HG03520 (cell line): Measurements from ENCODE around the gene TBL1XR1.
"Not testable (repeated sequence)": the region's sequence is repeated elsewhere in the genome, so short reads cannot be mapped to it uniquely, and the experiment has no call there.

Experiments
- ATAC-seq: cut with Tn5 transposase; IDR thresholded peaks from one replicate; pipeline ENCODE4 v1.9.1; 2021; ENCODE audit warnings: mild to moderate bottlenecking, moderate library complexity; ENCODE audit not compliant: unreplicated experiment

Gene TBL1XR1

DNA sequence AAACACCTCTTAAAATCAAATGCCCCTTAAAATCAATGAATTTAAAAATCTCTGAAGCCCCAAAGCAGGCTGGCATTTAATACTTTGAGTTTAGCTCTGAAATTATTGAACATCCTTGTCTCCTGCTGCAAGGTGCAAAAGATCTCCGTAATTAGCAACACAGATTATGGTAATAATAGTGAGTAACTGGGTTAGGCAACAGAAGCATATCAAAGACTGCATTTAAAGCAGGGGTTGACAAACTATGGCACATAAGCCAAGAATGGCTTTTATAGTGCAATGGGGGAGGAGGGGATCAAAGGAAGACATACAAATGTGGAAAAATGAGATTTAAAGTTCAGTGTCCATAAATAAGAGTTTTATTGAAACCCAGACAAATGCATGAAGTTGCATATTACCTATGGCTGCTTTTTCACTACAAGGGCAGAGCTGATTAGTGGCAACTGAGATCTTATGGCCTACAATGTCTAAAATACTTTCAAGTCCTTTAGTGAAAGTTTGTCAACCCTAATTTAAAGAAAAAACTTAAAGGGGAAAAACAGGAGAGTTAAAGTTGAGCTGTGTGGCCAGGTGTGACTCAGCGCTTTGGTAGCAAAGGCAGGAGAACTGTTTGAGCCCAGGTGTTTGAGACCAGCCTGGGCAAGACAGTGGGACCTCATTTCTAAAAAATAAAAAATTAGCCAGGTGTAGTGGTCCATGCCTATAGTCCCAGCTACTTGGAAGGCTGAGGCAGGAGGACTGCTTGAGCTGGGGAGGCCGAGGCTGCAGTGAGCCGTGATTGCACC lies 157.6 kb downstream of the TBL1XR1 start:
- no peak for ATAC-seq

DNA sequence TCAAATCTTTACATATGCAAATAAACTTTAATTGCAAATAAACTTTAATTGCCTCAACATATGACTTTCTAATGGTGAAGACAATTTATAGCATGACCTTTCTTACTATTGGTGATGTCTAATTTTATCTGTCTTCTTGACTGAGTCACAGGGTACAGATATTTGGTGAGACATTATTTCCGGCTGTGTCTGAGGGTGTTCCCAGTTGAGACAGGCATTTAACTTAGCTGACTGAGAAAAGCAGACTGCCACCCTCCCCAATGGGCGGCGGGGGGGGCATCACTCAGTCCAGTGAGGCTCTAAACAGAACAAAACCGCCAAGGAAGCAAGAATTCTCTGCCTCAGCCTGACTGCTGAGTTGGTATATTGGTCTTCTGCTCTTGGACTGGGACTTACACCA lies 160.0 kb downstream of the TBL1XR1 start:
- no peak for ATAC-seq

DNA sequence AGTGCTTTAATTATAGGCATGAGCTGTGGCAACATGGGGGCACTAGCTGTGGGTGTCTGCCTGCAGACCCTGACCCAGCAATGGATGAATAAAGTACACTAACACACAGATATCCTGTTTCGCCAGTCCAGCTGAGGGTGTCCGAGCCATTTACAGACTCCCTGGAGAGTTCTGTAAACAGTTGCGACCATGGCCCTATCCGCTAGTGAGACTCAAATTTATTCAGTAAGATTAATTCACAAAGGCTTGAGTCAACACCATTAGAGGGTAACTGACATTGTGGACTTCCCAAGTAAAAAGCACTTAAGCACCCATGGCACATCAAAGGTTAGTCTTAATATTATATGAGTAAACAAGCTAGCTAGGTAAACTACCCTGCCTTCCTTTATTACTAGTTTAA lies 161.6 kb downstream of the TBL1XR1 start:
- no peak for ATAC-seq

DNA sequence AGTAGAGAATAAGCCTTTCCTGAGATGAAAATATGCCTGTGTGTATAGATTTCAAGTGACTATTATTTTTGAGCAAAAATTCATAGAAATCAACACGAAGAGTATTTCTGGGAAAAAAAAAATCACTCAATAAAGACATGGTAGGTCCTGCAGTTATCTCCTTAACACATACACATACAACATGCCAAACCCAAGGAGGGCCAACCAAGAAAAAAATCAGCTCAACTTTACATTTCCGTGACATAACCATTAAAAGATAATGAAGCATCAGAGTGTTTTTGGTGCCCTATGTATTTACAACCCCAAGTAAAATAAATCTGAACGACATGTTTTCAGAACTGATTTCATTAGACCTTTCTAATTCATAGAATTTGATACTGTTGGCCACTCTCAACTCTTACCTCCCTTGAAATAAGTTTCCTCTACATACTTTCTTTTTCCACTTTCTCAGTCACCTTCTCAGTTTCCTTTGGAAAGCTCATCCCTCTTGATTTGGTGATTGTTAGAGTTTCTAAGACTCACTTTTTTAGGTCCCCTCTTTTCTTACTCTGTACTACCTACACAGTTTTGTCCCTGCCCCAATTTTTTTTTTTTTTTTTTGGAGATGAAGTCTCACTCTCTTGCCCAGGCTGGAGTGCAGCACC lies 162.3 kb downstream of the TBL1XR1 start:
- ATAC-seq: no peak

DNA sequence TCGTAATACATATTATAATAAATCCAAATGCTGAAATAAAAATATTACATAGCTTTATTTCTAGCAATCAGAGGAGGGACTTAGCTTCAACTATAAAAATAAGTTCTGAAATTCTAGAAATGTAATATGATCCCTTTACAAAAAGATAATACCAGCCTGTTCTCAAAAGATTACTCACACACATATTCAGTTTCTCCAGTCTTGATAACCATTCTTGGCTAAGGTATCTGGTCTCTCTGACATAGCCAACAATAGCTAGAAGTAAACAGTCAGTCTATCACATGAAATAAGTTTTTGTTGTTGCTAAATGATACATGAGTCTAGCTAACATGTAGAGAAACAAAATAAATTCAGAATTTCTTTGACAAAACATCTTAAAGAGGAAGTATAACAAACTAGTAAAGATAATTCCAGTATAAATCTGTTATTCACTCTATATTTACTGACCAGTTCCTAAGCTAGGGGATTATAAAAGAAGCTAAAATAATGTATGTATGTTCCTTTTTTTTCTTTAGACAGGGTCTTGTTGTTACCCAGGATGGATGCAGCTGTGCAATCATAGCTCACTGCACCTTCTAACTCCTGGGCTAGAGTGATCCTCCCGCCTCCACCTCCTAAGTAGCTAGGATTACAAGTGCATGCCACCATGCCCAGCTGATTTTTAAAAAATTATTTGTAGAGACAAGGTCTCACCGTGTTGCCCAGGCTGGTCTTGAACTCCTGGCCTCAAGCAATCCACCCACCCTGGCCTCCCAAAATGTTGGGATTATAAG lies 170.6 kb downstream of the TBL1XR1 start:
- ATAC-seq: no peak

DNA sequence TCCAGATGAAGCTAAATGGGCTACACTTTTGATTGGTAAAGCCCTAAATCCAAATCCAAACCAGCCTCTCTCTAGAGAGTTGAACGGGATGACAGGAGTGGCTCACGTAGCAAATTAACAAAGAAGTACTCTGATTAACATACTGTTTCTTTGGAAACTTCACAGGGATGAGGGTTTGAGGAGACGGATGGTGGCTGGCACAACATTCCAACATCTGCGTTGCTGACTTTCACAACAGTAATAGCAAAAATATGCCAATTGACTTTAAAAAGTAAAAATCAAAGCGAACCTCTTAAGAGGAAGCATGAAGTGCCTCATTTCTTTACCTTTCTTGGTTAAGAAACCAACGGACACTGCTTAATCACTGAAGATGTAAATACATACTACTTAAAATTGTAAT lies 181.4 kb downstream of the TBL1XR1 start:
- no peak for ATAC-seq

DNA sequence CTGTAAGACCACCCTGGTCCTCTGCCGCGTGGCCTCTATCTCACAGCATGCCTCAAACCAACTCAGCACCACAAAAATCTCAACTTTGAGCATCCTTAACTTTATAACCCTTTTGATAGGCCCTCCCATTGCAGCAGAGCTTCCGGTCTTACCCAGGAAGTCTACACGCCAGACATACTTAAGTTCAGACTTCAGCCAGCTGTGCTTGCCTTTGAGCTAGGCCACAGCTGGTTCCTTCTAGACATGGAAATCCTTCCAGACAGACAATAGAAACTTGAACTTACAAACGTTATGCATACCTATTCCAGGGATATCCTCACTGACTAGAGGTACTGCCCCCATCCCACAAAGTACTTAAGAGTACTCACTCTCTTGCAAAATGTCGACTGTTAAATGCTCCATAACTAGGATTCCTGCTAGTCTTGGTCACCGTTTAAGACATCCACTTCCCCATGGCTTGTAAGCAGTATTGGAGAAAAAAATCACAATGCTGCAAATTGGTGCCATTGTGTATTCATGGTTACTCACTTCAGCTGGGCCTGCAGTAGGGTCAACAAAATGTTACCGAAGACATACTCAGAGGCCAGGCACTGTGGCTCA lies 183.5 kb downstream of the TBL1XR1 start:
- ATAC-seq: no peak

DNA sequence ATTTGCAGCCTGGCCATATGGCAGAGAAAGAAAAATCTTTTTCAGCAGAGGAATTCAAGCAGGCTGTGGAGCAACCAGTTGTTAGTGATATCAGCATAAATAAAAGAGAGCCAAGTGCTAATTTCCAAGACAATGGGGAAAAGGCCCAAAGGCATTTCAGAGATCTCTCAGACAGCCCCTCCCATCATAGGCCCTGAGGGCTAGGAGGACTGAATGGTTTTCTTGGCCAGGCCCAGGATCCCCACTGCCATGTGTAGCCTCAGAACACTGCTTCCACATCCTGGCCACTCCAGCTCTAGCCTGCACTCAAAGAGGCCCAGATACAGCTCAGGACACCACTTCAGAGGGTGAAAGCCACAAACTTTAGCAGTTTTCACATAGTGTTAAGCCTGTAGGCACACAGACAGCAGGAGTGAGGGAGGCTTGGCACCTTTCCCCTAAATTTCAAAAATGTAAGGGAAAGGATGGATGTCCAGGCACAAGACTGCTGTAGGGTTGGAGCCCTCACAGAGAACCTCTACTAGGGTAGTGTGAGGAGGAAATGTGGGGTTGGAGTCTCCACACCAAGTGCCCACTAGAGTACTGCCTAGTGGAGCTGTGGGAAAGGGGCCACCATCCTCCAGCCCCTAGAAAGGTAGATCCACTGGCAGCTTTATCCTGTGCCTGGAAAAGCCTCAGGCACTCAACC lies 191.4 kb downstream of the TBL1XR1 start:
- ATAC-seq: no peak

DNA sequence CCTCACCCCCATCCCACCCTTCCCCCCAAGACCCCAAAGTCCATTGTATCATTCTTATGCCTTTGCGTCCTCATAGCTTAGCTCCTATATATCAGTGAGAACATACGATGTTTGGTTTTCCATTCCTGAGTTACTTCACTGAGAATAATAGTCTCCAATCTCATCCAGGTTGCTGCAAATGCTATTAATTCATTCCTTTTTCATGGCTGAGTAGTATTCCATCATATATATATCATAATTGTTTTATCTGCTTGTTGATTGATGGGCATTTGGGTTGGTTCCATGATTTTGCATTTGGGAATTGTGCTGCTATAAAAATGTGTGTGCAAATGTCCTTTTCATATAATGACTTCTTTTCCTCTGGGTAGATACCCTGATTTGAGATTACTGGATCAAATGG lies 197.1 kb downstream of the TBL1XR1 start:
- not testable (repeated sequence) for ATAC-seq

DNA sequence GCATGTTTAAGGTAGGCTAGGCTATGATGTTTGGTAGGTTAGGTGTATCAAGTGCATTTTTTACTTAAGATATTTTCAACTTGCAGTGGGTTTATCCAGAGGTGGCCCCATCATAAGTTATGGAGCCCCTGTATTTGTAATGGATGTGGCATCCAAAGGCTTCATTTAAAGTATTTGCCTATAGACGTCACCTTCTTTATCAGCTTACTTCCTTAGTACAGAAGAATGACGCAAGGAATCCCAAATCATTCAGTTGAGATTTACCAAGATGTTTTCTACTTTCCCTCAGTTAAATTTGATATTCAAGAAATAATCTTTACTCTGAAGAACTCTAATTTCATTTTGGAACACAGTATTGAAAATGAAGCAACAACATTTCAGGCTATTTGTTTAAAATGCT lies 201.3 kb downstream of the TBL1XR1 start:
- no peak for ATAC-seq

DNA sequence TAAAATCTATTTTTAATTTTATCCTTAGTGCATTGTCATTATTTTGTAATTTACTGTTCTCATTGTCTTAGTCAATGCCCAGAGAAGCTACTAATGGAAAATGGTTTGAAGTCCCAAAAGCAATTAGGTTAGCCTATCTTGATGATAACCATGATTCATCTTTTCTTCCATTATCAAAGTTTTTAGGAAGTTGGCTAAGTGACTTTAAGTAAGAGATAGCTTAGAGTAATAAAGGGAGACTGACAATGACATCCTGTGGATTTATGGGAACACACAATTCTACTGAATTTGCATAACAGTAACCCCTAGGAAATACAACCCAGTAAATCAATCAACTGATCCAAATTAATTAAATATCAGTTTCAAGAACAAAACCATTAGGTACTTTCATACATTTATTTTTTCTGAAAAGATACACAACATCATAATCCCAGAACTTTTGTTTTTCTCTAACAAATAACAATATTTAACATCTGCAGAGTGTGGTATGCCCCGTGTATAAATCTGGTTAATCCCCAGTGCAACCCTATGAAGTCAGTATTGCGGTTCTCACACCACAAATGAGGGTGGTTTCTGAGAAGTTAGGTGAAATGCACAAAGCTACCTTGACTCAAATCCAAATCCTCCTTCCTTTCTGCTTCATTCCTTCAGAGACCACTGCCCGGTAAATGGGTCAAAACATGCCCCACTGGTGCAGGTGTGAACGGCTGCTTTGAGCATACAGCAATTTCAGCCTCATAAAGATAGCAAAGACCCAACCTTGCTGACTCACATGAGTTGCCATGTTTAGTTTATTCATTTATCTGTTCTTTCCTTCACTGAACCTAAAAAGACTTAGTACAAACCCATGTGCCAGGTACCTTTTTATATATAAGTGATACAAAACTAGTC lies 202.1 kb downstream of the TBL1XR1 start:
- no peak for ATAC-seq

DNA sequence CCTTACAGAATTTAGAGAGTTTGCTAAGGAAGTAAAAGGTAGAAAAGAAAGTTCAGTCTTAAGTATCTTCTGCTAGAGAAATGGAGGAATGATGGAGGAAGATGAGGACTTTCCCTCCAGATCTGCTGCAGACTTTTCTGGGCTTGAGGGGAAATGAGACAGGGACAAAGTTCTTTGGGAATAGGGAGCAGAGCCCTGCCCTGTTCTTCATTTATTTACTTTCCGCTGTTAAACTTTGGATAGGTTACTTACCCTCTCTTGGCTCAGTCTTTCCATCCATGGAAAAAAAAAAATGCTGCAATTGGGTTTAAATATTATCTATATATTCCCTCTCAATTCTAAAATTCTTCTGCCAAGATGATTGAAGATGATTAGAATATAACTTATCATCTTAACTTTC lies 202.9 kb downstream of the TBL1XR1 start:
- no peak for ATAC-seq

DNA sequence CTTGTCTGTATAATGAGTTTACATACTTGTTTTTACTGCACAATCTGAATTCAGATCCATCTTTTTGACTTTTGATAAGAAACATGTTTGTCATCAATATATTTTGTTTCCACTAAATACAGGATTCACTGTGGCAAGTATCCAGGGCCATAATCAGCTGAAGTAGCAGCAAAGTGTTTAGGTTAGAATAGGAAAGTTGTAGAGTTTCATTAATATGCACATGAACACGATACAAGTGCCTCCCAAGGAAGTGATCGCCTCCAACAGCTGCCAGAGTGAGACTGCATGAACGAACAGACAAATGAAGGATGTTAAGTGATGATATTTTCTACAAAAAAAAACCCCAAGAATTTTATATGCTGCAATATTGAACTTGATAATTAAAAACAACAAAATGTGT lies 204.3 kb downstream of the TBL1XR1 start:
- no peak for ATAC-seq

DNA sequence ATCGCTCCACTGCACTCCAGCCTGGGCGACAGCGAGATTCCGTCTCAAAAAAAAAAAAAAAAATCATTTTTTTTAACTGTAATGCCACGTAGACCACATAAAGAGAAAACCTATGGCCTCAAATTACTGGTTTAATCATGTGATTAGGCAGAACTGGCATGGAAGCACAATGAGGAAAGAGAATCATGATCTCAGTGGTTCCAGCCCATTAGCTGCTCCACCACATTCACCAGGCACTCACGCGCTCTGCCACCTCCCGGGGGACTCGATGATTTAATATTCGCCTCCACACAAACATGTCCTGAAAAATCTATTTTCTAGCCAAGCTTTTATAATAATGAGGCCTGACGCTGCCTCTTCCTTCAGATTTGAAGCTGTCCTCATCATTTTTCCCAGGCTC lies 204.7 kb downstream of the TBL1XR1 start:
- no peak for ATAC-seq

DNA sequence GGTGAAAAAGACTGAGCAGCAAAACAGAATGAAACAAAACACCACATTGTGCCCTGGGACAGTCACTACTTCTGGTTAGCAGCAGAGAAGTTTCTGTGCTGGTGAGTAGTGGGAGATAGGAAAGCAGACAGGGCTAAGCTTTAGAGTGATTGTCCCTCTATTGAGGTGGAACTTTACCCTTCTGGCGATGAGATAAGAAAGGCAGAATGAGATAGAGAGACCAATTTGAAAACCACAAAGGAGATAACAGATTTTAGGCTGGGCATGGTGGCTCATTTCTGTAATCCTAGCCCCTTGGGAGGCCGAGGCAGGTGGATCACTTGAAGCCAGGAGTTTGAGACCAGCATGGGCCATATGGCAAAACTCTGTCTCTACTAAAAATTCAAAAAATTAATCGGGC lies 208.5 kb downstream of the TBL1XR1 start:
- ATAC-seq: no peak

DNA sequence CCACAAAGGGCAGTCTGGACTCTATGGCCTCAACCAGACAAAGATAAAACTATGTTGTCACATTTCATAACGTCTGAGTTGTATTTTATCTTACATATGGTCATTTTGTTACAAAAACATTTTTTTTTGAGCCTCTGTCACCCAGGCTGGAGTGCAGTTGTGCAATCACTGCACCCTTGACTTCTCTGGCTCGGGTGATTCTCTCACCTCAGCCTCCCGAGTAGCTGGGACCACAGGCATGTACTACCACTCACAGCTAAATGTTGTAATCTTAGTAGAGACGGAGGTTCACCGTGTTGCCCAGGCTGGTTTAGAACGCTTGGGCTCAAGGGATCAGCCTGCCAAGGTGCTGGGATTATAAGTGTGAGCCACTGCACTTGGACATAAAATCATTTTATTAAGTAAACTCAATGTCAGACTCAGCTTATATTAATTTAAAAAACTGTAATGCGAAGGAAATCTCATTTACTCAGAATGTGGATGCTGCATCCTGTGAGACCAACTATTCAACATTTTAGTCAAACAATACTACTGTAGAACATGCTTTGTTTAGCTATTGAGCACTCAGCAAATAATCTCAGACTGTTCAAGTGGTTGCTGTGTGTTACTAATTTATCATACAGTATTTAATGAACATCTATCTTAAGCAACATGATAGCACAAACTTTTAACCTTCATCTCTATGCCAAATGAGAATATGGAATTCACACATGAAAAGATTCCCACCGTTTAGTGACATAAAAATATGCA lies 209.2 kb downstream of the TBL1XR1 start:
- no peak for ATAC-seq

DNA sequence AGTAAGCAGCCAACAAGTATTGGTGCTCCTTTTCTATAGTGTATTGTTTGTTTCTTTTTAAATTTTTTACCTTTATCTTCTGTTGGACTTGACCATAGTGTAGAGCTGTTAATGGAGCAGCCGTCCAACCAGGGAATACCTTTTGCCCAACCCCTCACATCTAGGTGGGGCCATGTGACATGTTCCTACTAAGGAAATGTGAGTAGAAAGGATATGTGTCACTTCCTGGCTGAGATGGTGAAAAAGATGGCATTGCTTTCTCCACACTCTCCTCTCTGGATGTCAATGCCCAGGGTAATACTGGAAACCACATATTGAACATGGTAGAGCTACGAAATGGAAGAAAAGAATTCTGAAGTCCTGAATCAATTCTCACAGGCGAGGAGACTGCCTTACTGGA lies 218.8 kb downstream of the TBL1XR1 start:
- no peak for ATAC-seq

DNA sequence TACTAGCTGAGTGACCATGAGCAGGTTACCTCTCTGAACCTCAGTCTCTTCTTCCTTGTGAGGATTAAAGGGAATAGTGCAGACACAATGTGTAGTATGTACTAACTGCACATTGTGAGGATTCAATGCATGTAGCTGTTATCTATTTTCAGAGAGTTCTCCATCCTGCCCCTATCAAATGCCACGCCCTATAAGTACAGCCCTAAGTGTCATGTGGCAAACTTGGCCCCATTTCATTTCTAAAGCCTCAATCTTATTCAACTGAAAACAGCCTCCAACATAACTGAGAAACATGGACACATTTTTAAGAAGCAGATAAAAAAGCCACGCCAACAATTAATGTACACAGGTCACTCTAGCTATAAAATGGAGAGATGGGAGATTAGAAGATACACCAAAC lies 220.0 kb downstream of the TBL1XR1 start:
- no peak for ATAC-seq

DNA sequence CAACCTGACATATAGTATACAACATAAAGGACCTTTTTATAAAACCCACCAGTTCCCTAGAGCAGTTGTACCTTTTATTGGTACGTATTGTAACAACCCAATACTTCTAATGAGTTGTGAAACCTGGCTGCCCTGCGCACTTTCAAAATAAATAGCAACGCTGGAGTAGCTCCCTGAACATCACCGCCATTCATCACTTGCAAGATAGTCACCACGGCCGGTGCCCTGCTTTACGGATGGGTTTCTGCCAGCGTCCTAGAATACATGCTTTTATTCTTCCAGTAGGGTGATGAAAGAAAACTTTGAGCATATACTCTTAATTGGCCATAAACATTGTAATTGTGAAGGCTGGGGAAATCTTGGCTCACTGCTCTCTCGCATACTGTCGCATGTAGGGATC lies 220.7 kb downstream of the TBL1XR1 start:
- no peak for ATAC-seq
